Measurements from ENCODE around the gene STX8. TPM values are rescaled to one million over a fixed set of nuclear protein-coding genes. Genes with fewer than 3 reads are reported as not detected.

STX8 gene
- total RNA-seq, 4 donors from 2014 or later, result 58.6 to 86.9 (median 66.3) TPM

GRCh38 chr17:9408868-9409829 lies 166.5 kb downstream of the STX8 start:
- ATAC-seq (ENCODE audit: low FRiP score), result no peak
- TF ChIP-seq CTCF (IDR thresholded peaks at IDR 0.05), result no peak
- DNase-seq (ENCODE audit: low spot score), result no peak

GRCh38 chr17:9408381-9408780 lies 167.2 kb downstream of the STX8 start:
- no peak for DNase-seq (ENCODE audit: low spot score)
- no peak for TF ChIP-seq CTCF (IDR thresholded peaks at IDR 0.05)
- no peak for ATAC-seq (ENCODE audit: low FRiP score)

GRCh38 chr17:9406046-9406606 lies 169.5 kb downstream of the STX8 start:
- ATAC-seq (ENCODE audit: low FRiP score) (no peak), DNase-seq (ENCODE audit: low spot score) (no peak)
- no peak for TF ChIP-seq CTCF (IDR thresholded peaks at IDR 0.05)

- TF ChIP-seq CTCF (IDR thresholded peaks at IDR 0.05), result no peak
- ATAC-seq (ENCODE audit: low FRiP score) (no peak), DNase-seq (ENCODE audit: low spot score) (no peak)
Observed at GRCh38 chr17:9403257-9403656, 172.4 kb downstream of the STX8 start.

GRCh38 chr17:9402590-9403199 lies 172.9 kb downstream of the STX8 start:
- no peak for ATAC-seq (ENCODE audit: low FRiP score)
- TF ChIP-seq CTCF (IDR thresholded peaks at IDR 0.05), result no peak
- DNase-seq (ENCODE audit: low spot score), result no peak

GRCh38 chr17:9401434-9401833 lies 174.2 kb downstream of the STX8 start:
- ATAC-seq (ENCODE audit: low FRiP score) (no peak), DNase-seq (ENCODE audit: low spot score) (no peak)
- TF ChIP-seq CTCF (IDR thresholded peaks at IDR 0.05), result no peak

Data from omental fat pad (tissue), 4 donors.